ENCODE measurements around the gene NOX3. TPM values are rescaled to one million over a fixed set of nuclear protein-coding genes. Genes with fewer than 3 reads are reported as not detected.

The NOX3 gene
- total and polyA plus RNA-seq, 7 donors: not detected

DNA sequence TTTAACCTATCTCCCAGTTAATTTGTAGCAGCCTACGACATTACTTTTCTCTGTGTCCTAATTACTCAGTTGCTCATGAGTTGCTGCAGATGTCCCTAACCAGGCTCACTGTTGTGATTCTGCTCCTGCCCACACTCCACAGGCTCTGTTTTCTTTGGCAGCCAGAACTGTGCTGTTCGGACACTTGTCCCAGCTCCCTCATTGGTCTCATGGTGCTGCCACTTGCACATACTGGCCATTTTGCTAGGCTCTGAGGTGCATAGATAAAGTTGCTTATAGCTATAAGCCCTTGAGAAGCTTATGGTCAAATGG, 55.0 kb downstream of the NOX3 start:
- H3K27me3 ChIP-seq (ENCODE audit: insufficient read depth in 3 of 3, low read length in 2 of 3): no peaks in the 10 kb centered on the region
- H3K36me3 ChIP-seq (ENCODE audit: insufficient read depth in 1 of 2, low read depth in 1 of 2): no peaks in the 10 kb centered on the region
- intact Hi-C loops (cut with DNase I): no loop called here
- no peaks in the 10 kb centered on the region for H3K4me1 ChIP-seq
- TF ChIP-seq, protein P1, sequence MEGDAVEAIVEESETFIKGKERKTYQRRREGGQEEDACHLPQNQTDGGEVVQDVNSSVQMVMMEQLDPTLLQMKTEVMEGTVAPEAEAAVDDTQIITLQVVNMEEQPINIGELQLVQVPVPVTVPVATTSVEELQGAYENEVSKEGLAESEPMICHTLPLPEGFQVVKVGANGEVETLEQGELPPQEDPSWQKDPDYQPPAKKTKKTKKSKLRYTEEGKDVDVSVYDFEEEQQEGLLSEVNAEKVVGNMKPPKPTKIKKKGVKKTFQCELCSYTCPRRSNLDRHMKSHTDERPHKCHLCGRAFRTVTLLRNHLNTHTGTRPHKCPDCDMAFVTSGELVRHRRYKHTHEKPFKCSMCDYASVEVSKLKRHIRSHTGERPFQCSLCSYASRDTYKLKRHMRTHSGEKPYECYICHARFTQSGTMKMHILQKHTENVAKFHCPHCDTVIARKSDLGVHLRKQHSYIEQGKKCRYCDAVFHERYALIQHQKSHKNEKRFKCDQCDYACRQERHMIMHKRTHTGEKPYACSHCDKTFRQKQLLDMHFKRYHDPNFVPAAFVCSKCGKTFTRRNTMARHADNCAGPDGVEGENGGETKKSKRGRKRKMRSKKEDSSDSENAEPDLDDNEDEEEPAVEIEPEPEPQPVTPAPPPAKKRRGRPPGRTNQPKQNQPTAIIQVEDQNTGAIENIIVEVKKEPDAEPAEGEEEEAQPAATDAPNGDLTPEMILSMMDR (IDR thresholded peaks at IDR 0.05): no peak
- H3K9me3 ChIP-seq: no peaks in the 10 kb centered on the region
- no peak overlapping the region for H3K4me3 ChIP-seq
- H3K27ac ChIP-seq: no peak overlapping the region
- DNase-seq: no peak
- 53 to 70% (median 58%) methylated on average over 2 of the region's 2 CpGs for WGBS, 3 donors
- ATAC-seq: no peak

DNA sequence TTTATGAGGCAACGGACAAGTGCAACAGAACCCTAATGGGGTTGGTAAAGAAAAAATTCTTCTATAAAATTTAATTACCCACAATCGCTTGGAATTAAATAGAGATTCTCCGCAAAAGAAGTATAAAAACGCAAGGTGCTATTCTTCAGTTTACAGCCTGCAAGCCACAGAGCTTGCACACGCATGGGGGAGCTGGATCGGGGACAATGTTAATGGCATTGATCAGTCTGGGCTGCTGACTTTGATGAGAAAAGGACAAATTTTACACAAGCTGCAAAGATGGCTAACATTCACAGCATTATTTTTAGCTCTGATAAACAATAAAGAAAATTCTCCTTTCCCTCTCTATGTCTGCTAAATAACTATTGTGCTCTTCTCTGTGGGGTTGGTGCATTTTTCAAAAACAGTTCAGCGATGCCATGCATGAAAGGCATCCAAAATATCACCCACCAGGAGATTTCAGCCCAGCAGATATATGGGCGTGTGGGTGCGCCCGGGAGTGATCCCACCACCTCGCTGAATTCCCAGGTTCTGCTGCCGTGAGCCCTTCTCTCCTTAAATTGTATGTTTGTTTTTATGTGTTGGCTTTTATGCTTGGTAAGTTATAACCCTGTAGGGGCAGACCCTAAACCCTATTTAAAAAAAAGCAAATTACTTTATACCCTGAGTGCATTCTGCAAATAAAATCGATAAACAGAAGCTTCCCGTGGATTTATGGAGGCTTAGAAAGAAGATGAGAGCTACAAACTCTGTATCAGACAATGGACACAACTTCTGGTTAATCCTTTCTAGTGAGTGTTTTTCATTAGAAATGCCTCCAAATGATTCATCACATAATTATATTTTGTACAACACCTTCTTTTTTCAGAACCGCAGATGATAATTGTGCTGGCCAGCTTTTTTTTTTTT, 55.6 kb downstream of the NOX3 start:
- ATAC-seq: no peak
- DNase-seq: no peak
- no peaks in the 10 kb centered on the region for H3K27me3 ChIP-seq (ENCODE audit: insufficient read depth in 3 of 3, low read length in 2 of 3)
- H3K4me1 ChIP-seq: no peaks in the 10 kb centered on the region
- intact Hi-C loops (cut with DNase I): no loop called here
- H3K4me3 ChIP-seq: no peak overlapping the region
- TF ChIP-seq, protein P1 (IDR thresholded peaks at IDR 0.05): no peak
- WGBS, 3 donors: 61 to 71% (median 61%) methylated on average over 15 of the region's 15 CpGs
- no peaks in the 10 kb centered on the region for H3K9me3 ChIP-seq
- H3K27ac ChIP-seq: no peak overlapping the region
- H3K36me3 ChIP-seq (ENCODE audit: insufficient read depth in 1 of 2, low read depth in 1 of 2): no peaks in the 10 kb centered on the region

- Histone ChIP-seq H3K9me3 (no peaks in the 10 kb centered on the region), H3K4me3 (no peak overlapping the region), H3K27me3 (ENCODE audit: insufficient read depth in 3 of 3, low read length in 2 of 3) (no peaks in the 10 kb centered on the region), H3K4me1 (no peaks in the 10 kb centered on the region), H3K27ac (no peak overlapping the region), H3K36me3 (ENCODE audit: insufficient read depth in 1 of 2, low read depth in 1 of 2) (no peaks in the 10 kb centered on the region)
- TF ChIP-seq, protein P1 (IDR thresholded peaks at IDR 0.05): no peak
- intact Hi-C loops (cut with DNase I): no loop called here
- no peak for DNase-seq
- 34 to 49% (median 45%) methylated on average over 5 of the region's 5 CpGs for WGBS, 3 donors
- ATAC-seq: no peak
These were observed 56.4 kb downstream of the NOX3 start for GRCh38 chr6:155399062-155399744.

GRCh38 chr6:155398701-155399061, 57.0 kb downstream of the NOX3 start:
- Histone ChIP-seq H3K36me3 (ENCODE audit: insufficient read depth in 1 of 2, low read depth in 1 of 2) (no peaks in the 10 kb centered on the region), H3K9me3 (no peaks in the 10 kb centered on the region), H3K4me3 (no peak overlapping the region), H3K27me3 (ENCODE audit: insufficient read depth in 3 of 3, low read length in 2 of 3) (no peaks in the 10 kb centered on the region), H3K27ac (no peak overlapping the region), H3K4me1 (no peaks in the 10 kb centered on the region)
- 51 to 68% (median 52%) methylated on average over 7 of the region's 7 CpGs for WGBS, 3 donors
- TF ChIP-seq, protein P1 (IDR thresholded peaks at IDR 0.05): no peak
- ATAC-seq: no peak
- intact Hi-C loops (cut with DNase I): no loop called here
- DNase-seq: no peak
